ENCODE data around the gene YKT6.

GRCh38 chr7:44235582-44236332 is 35.0 kb downstream of the YKT6 start:
- TF ChIP-seq, protein P1, sequence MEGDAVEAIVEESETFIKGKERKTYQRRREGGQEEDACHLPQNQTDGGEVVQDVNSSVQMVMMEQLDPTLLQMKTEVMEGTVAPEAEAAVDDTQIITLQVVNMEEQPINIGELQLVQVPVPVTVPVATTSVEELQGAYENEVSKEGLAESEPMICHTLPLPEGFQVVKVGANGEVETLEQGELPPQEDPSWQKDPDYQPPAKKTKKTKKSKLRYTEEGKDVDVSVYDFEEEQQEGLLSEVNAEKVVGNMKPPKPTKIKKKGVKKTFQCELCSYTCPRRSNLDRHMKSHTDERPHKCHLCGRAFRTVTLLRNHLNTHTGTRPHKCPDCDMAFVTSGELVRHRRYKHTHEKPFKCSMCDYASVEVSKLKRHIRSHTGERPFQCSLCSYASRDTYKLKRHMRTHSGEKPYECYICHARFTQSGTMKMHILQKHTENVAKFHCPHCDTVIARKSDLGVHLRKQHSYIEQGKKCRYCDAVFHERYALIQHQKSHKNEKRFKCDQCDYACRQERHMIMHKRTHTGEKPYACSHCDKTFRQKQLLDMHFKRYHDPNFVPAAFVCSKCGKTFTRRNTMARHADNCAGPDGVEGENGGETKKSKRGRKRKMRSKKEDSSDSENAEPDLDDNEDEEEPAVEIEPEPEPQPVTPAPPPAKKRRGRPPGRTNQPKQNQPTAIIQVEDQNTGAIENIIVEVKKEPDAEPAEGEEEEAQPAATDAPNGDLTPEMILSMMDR (IDR thresholded peaks at IDR 0.05; ENCODE audit: extremely low read depth in 1 of 2, insufficient read depth in 1 of 2, low read depth in 1 of 2, low read length in 2 of 2) = no peak
- TF ChIP-seq POLR2A (IDR thresholded peaks at IDR 0.05; ENCODE audit: low read depth, low read length) = no peak
- no peak for TF ChIP-seq EZH2 (IDR thresholded peaks at IDR 0.05; ENCODE audit: borderline replicate concordance, low read depth, low read length, severe bottlenecking)
- TF ChIP-seq, protein P2, sequence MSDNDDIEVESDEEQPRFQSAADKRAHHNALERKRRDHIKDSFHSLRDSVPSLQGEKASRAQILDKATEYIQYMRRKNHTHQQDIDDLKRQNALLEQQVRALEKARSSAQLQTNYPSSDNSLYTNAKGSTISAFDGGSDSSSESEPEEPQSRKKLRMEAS (IDR thresholded peaks at IDR 0.05; ENCODE audit: insufficient read depth, insufficient read length) = no peak
- no peak for TF ChIP-seq POLR2AphosphoS5 (IDR thresholded peaks at IDR 0.05; ENCODE audit: insufficient read depth, low read depth, low read length)

Measured in endothelial cell of umbilical vein (primary cell).